IPS-NIHi11 (cell line): ENCODE data around the gene GTF3C5.
"Not testable (repeated sequence)": the region's sequence is repeated elsewhere in the genome, so short reads cannot be mapped to it uniquely, and the experiment has no call there.

ENCODE experiments used
- DNase-seq: peaks from one replicate; pipeline ENCODE4 v3.0.0; 2012; ENCODE audit warnings: mixed read lengths, low spot score

The GTF3C5 gene

DNA sequence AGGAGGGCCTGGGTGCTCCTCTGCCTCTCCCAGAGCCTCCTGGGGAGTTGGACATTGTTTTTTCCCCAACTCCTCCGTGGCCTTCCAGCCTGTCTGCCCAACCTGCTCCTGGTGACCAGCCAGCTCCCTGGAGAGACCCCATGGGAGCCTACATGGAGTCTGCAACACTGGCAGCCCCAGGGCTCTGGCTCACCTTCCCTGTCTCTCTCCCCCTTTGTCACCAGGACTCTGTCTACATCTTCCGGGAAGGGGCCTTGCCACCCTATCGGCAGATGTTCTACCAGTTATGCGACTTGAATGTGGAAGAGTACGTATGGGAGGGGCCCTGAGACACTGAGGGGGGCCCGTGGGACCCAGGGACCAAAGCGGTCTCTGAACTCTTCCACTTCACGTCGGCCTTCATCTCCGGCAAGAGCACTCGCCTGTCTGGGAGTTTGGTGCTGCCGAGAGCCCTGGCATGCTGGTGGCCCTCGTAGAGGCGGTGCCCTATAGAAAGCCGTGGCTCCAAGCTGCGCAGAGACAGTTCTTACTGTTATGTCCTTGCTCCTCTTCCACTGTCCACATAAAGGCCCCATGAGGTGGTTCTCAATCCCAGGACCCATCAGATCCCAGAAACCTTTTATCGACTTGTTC, 25.1 kb downstream of the GTF3C5 start:
- no peak for DNase-seq

DNA sequence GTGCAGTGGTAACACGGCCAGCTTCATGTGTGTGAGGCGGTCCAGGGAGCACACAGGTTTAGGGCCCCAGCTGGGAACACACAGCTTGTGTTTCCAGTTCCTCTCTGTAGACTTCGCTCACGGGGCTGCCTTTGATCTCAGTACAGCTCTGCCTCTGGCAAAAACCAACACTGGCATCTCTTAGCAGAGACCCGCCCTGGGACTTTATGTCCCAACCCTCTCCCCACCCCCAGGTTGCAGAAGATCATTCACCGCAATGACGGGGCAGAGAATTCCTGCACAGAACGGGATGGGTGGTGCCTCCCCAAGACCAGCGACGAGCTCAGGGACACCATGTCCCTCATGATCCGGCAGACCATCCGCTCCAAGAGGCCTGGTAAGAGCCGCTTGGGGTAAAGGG, 25.7 kb downstream of the GTF3C5 start:
- no peak for DNase-seq

- DNase-seq = no peak
These were observed 26.2 kb downstream of the GTF3C5 start for GRCh38 chr9:133057006-133057405.

GRCh38 chr9:133057553-133057952, 26.8 kb downstream of the GTF3C5 start:
- DNase-seq = no peak

- DNase-seq = no peak
These were observed 27.3 kb downstream of the GTF3C5 start for GRCh38 chr9:133058071-133058470.

DNA sequence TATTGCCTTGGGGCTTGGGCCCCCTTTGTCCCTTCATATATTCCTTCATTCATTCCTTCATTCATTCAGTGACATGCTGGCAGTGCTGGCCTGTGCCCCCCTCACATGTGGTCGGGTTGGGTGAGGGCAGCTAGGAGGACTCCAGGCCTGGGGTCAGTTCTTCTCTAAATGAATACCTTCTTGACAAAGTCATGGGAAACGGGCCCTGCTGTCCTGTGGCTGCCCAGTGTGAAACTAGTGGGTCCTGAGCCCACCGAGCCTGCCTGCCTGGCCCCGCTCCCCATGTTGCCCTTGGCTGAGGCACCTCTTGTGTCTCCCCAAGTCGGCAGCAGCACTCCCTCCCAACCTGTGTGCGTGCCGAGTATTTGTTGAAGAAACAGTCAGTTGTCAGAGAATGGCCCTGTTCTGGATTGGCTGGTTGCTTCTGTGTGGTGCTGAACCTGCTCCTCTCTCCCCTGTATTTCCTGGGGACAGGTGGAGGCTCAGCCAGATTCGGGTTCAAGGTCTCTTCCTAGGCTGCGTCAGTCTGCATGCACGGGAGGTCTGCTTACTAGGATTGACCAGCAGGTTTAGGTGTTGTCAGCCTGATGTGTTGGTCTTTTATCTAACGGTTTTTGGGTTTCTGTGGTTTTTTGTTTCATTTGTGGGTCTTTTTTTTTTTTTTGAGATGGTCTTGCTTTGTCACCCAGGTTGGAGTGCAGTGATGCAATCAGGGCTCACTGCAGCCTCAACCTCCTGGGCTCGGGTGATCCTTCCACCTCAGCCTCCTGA, 27.9 kb downstream of the GTF3C5 start:
- DNase-seq = no peak

GRCh38 chr9:133059623-133060022, 28.8 kb downstream of the GTF3C5 start:
- no peak for DNase-seq

- DNase-seq = no peak
These were observed 29.6 kb downstream of the GTF3C5 start for GRCh38 chr9:133060417-133060841.

DNA sequence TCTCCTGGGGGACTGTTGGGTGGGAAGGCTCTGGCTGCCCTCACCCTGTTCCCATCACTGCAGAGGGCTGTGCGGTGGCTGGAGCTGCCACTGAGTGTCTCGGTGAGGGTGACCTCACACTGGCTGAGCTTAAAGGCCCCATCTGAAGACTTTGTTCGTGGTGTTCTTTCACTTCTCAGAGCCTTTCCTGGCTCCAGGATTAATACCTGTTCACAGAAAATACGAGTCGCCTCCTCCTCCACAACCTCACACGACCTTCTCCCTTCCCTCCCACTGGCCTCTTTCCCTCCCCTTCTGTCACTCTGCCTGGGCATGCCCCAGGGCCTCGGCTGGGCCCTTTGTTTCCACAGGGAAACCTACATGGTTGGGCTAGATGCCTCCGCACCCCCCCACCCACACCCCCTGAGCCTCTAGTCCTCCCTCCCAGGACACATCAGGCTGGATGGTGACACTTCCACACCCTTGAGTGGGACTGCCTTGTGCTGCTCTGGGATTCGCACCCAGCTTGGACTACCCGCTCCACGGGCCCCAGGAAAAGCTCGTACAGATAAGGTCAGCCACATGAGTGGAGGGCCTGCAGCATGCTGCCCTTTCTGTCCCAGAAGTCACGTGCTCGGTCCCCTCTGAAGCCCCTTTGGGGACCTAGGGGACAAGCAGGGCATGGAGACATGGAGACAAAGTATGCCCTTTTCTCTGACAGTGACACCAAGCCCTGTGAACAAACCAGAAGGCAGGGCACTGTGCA, 30.4 kb downstream of the GTF3C5 start:
- not testable (repeated sequence) for DNase-seq

GRCh38 chr9:133061764-133062145, 31.0 kb downstream of the GTF3C5 start, which contains the start of gene CEL:
CEL (plus strand) TSS chr9:133061981; CDS start chr9:133062003, 22 bp downstream.
- not testable (repeated sequence) for DNase-seq

- not testable (repeated sequence) for DNase-seq
These were observed 31.8 kb downstream of the GTF3C5 start for GRCh38 chr9:133062569-133062968.

- DNase-seq = no peak
These were observed 32.3 kb downstream of the GTF3C5 start for GRCh38 chr9:133063159-133063499.

GRCh38 chr9:133063500-133064231, 32.9 kb downstream of the GTF3C5 start:
- no peak for DNase-seq

GRCh38 chr9:133064241-133065069, 33.7 kb downstream of the GTF3C5 start:
- DNase-seq = no peak

GRCh38 chr9:133065070-133065388, 34.2 kb downstream of the GTF3C5 start:
- DNase-seq = no peak

DNA sequence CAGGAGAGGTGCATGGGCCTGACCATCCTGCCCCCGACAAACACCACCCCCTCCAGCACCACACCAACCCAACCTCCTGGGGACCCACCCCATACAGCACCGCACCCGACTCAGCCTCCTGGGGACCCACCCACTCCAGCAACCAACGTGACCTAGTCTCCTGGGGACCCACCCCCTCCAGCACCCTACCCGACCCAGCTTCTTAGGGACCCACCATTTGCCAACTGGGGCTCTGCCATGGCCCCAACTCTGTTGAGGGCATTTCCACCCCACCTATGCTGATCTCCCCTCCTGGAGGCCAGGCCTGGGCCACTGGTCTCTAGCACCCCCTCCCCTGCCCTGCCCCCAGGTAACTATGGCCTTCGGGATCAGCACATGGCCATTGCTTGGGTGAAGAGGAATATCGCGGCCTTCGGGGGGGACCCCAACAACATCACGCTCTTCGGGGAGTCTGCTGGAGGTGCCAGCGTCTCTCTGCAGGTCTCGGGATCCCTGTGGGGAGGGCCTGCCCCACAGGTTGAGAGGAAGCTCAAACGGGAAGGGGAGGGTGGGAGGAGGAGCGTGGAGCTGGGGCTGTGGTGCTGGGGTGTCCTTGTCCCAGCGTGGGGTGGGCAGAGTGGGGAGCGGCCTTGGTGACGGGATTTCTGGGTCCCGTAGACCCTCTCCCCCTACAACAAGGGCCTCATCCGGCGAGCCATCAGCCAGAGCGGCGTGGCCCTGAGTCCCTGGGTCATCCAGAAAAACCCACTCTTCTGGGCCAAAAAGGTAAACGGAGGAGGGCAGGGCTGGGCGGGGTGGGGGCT, 35.6 kb downstream of the GTF3C5 start:
- DNase-seq = no peak

- no peak for DNase-seq
These were observed 36.2 kb downstream of the GTF3C5 start for GRCh38 chr9:133067006-133067405.

DNA sequence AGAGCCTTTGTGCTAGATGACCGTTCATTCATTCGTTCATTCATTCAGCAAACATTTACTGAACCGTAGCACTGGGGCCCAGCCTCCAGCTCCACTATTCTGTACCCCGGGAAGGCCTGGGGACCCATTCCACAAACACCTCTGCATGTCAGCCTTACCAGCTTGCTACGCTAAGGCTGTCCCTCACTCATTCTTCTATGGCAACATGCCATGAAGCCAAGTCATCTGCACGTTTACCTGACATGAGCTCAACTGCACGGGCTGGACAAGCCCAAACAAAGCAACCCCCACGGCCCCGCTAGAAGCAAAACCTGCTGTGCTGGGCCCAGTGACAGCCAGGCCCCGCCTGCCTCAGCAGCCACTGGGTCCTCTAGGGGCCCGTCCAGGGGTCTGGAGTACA, 37.0 kb downstream of the GTF3C5 start:
- no peak for DNase-seq

GRCh38 chr9:133068431-133068830, 37.6 kb downstream of the GTF3C5 start:
- DNase-seq = not testable (repeated sequence)

- not testable (repeated sequence) for DNase-seq
These were observed 39.7 kb downstream of the GTF3C5 start for GRCh38 chr9:133070500-133070961.
